H9 (cell line): ENCODE measurements around the gene MSI2. TPM values are rescaled to one million over a fixed set of nuclear protein-coding genes. Genes with fewer than 3 reads are reported as not detected.

ENCODE experiments used
- DNase-seq: peaks from one replicate; pipeline ENCODE4 v3.0.0-alpha.2; 2017
- H2AFZ ChIP-seq: one replicate; pipeline ENCODE4 v1.6.1; 2013; ENCODE audit warnings: mild to moderate bottlenecking, low read length, control low read depth, moderate library complexity
- H2AK5ac ChIP-seq: 2 replicates; pipeline ENCODE4 v1.6.1; 2013; ENCODE audit warnings: low read length, control low read depth, mixed read lengths; ENCODE audit not compliant: insufficient read length
- H2BK120ac ChIP-seq: one replicate; pipeline ENCODE4 v1.6.1; 2013; ENCODE audit warnings: low read depth, mild to moderate bottlenecking, low read length, control low read depth, inconsistent platforms; ENCODE audit not compliant: poor library complexity, severe bottlenecking
- H2BK12ac ChIP-seq: 2 replicates; pipeline ENCODE4 v1.6.1; 2013; ENCODE audit warnings: low read length, control low read depth, mixed read lengths, low read depth; ENCODE audit not compliant: insufficient read length
- H2BK15ac ChIP-seq: 2 replicates; pipeline ENCODE4 v1.6.1; 2013; ENCODE audit warnings: low read depth, low read length, control low read depth
- H2BK20ac ChIP-seq: one replicate; pipeline ENCODE4 v1.6.1; 2013; ENCODE audit warnings: low read depth, mild to moderate bottlenecking, low read length, control low read depth, inconsistent platforms; ENCODE audit not compliant: poor library complexity, severe bottlenecking
- H2BK5ac ChIP-seq: 2 replicates; pipeline ENCODE4 v1.6.1; 2013; ENCODE audit warnings: low read length, control low read depth, mixed read lengths; ENCODE audit not compliant: insufficient read length
- H3K14ac ChIP-seq: 2 replicates; pipeline ENCODE4 v1.6.1; 2013; ENCODE audit warnings: low read length, control low read depth; ENCODE audit not compliant: insufficient read depth
- H3K18ac ChIP-seq: 2 replicates; pipeline ENCODE4 v1.6.1; 2013; ENCODE audit warnings: low read depth, mild to moderate bottlenecking, mixed read lengths, low read length, control low read depth; ENCODE audit not compliant: insufficient read length
- H3K23ac ChIP-seq: 2 replicates; pipeline ENCODE4 v1.6.1; 2013; ENCODE audit warnings: low read length, control low read depth, mixed read lengths, low read depth; ENCODE audit not compliant: insufficient read length
- H3K23me2 ChIP-seq: 2 replicates; pipeline ENCODE4 v1.6.1; 2013; ENCODE audit warnings: low read depth, mild to moderate bottlenecking, mixed read lengths, low read length, control low read depth; ENCODE audit not compliant: insufficient read length, poor library complexity, severe bottlenecking
- H3K27ac ChIP-seq: 2 replicates; pipeline ENCODE4 v1.5.1; 2013; ENCODE audit warnings: low read length, control low read depth, mixed read lengths, low read depth; ENCODE audit not compliant: insufficient read length
- H3K27me3 ChIP-seq: 2 replicates; pipeline ENCODE4 v1.6.1; 2013; ENCODE audit warnings: low read length, control low read depth, inconsistent platforms; ENCODE audit not compliant: insufficient read depth
- H3K4ac ChIP-seq: 2 replicates; pipeline ENCODE4 v1.6.1; 2013; ENCODE audit warnings: low read depth, mild to moderate bottlenecking, control low read depth, inconsistent platforms, low read length, moderate library complexity
- H3K4me1 ChIP-seq: 2 replicates; pipeline ENCODE4 v1.6.1; 2013; ENCODE audit warnings: low read length, control low read depth, inconsistent platforms; ENCODE audit not compliant: insufficient read depth
- H3K4me2 ChIP-seq: 2 replicates; pipeline ENCODE4 v1.6.1; 2013; ENCODE audit warnings: low read length, control low read depth, mixed read lengths; ENCODE audit not compliant: insufficient read length, insufficient read depth
- H3K56ac ChIP-seq: 2 replicates; pipeline ENCODE4 v1.6.1; 2013; ENCODE audit warnings: low read depth, mild to moderate bottlenecking, mixed read lengths, low read length, control low read depth; ENCODE audit not compliant: insufficient read length
- H3K79me1 ChIP-seq: 2 replicates; pipeline ENCODE4 v1.6.1; 2013; ENCODE audit warnings: low read depth, mild to moderate bottlenecking, moderate library complexity, low read length, control low read depth, inconsistent platforms; ENCODE audit not compliant: insufficient read depth, poor library complexity, severe bottlenecking
- H3K79me2 ChIP-seq: 2 replicates; pipeline ENCODE4 v1.6.1; 2013; ENCODE audit warnings: low read length, control low read depth, inconsistent platforms; ENCODE audit not compliant: insufficient read depth
- H3K9ac ChIP-seq: 2 replicates; pipeline ENCODE4 v1.6.1; 2013; ENCODE audit warnings: low read length, control low read depth, mixed read lengths; ENCODE audit not compliant: insufficient read length; ENCODE audit errors: extremely low read depth
- H3K9me3 ChIP-seq: one replicate; pipeline ENCODE4 v1.6.1; 2013; ENCODE audit warnings: low read depth, low read length, inconsistent platforms; ENCODE audit not compliant: control insufficient read depth
- H3T11ph ChIP-seq: one replicate; pipeline ENCODE4 v1.6.1; 2013; ENCODE audit warnings: mild to moderate bottlenecking, low read length, control low read depth, inconsistent platforms
- H4K20me1 ChIP-seq: one replicate; pipeline ENCODE4 v1.6.1; 2013; ENCODE audit not compliant: control insufficient read depth, insufficient read length, insufficient read depth
- H4K5ac ChIP-seq: 2 replicates; pipeline ENCODE4 v1.6.1; 2013; ENCODE audit warnings: low read depth, mild to moderate bottlenecking, mixed read lengths, low read length, control low read depth; ENCODE audit not compliant: insufficient read length
- H4K8ac ChIP-seq: replicated peaks from 2 replicates; pipeline ENCODE4 v1.6.1; 2013; ENCODE audit warnings: low read length, control low read depth, mixed read lengths, low read depth; ENCODE audit not compliant: insufficient read length
- H4K91ac ChIP-seq: 2 replicates; pipeline ENCODE4 v1.6.1; 2013; ENCODE audit warnings: low read depth, mild to moderate bottlenecking, moderate library complexity, mixed read lengths, low read length, control low read depth; ENCODE audit not compliant: insufficient read length
- H3K27ac Mint-ChIP-seq, 3 experiments: 2 replicates in 2 of 3; 3 replicates in 1 of 3; pipeline ENCODE4 v1.8.0; 2020 to 2021; ENCODE audit warnings: mixed read lengths in 3 of 3, mild to moderate bottlenecking in 1 of 3, moderate library complexity in 1 of 3
- H3K27me3 Mint-ChIP-seq: 2 replicates; pipeline ENCODE4 v1.8.0; 2021; ENCODE audit warnings: low read depth, mild to moderate bottlenecking, moderate library complexity, mixed read lengths
- H3K36me3 Mint-ChIP-seq, 3 experiments: 2 replicates in 2 of 3; 3 replicates in 1 of 3; pipeline ENCODE4 v1.8.0; 2020 to 2021; ENCODE audit warnings: low read depth in 3 of 3, mixed read lengths in 3 of 3; ENCODE audit not compliant: insufficient read depth in 1 of 3
- H3K4me1 Mint-ChIP-seq, 2 experiments: 2 replicates each; pipeline ENCODE4 v1.8.0; 2020; ENCODE audit warnings: mixed read lengths in 2 of 2
- H3K4me3 Mint-ChIP-seq, 2 experiments: 2 replicates in 1 of 2; 3 replicates in 1 of 2; pipeline ENCODE4 v1.8.0; 2020 to 2021; ENCODE audit warnings: mild to moderate bottlenecking in 2 of 2, mixed read lengths in 2 of 2, moderate library complexity in 1 of 2
- H3K9me3 Mint-ChIP-seq, 2 experiments: 2 replicates in 1 of 2; 3 replicates in 1 of 2; pipeline ENCODE4 v1.8.0; 2020; ENCODE audit warnings: mild to moderate bottlenecking in 2 of 2, mixed read lengths in 2 of 2, moderate library complexity in 1 of 2
- WGBS: extraction: QIAGEN DNeasy Blood & Tissue Kit; methylation state at CpG from one replicate; pipeline ENCODE4 v1.1.7; 2013; ENCODE audit warnings: missing lambda C conversion rate, low lambda C conversion rate, mixed read lengths; ENCODE audit not compliant: insufficient read length; ENCODE audit errors: extremely low coverage; 5-methylcytosine and 5-hydroxymethylcytosine counted together
- total RNA-seq: library from RNA; stranded (reverse); gene quantifications from 2 replicates; pipeline ENCODE4 v1.2.1, GENCODE V29; 2021
- TF ChIP-seq, protein P1 (sequence below): fragments of 200-600 bp; sonication (generic); conservative IDR thresholded peaks from 3 replicates; pipeline ENCODE4 v1.8.0; 2021; ENCODE audit warnings: antibody characterized with exemption, mild to moderate bottlenecking

The MSI2 gene
- total RNA-seq, 1 experiment from 2014 or later, result 98.5 TPM

DNA sequence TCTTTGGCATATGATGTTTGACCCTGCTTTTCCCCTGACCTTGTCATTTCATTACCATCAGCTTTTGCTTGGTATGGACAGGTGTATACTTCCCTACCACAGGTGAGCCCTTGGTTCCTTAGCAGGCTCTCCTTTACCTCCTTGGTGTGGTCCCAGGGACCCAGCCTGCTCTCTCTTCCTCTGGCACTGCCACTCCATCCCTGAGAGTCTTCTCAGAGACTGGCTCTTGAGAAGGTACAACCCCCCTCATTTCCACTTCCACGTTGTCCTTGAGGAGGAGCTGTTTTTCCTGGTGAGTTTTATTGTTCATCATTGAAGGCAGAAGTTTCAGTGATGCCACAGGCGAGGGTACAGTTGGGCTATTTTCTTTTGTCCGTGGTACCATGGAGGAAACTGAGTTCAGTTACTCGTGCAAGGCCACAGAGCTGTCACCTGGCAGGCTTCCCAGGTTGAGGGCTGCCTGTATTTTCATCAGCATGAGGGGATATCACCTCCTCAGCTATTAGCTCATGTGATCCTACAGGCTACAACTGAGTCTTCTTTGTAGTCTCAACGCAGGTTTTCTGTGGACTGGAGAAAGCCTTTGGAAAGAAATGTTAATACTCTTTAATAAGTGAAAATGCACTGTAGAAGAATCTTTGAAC is 52.3 kb downstream of the MSI2 start:
- H3K23ac ChIP-seq, result no peak overlapping the region
- H2BK120ac ChIP-seq, result no peak overlapping the region
- H3K79me1 ChIP-seq, result no peaks in the 10 kb centered on the region
- H3K56ac ChIP-seq, result no peak overlapping the region
- no peak overlapping the region for H4K8ac ChIP-seq
- no CpG with 5 or more reads among the region's 5 CpGs for WGBS
- peak overlapping the region in 1 of 3 experiments; percentile 36; a peak in 1 of 7 replicates for H3K27ac Mint-ChIP-seq
- no peak overlapping the region for H3T11ph ChIP-seq
- H3K27me3 Mint-ChIP-seq, result no peaks in the 10 kb centered on the region
- H3K9ac ChIP-seq, result no peak overlapping the region
- no peaks in the 10 kb centered on the region for H4K20me1 ChIP-seq
- TF ChIP-seq, protein P1, sequence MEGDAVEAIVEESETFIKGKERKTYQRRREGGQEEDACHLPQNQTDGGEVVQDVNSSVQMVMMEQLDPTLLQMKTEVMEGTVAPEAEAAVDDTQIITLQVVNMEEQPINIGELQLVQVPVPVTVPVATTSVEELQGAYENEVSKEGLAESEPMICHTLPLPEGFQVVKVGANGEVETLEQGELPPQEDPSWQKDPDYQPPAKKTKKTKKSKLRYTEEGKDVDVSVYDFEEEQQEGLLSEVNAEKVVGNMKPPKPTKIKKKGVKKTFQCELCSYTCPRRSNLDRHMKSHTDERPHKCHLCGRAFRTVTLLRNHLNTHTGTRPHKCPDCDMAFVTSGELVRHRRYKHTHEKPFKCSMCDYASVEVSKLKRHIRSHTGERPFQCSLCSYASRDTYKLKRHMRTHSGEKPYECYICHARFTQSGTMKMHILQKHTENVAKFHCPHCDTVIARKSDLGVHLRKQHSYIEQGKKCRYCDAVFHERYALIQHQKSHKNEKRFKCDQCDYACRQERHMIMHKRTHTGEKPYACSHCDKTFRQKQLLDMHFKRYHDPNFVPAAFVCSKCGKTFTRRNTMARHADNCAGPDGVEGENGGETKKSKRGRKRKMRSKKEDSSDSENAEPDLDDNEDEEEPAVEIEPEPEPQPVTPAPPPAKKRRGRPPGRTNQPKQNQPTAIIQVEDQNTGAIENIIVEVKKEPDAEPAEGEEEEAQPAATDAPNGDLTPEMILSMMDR, result no peak
- no peak overlapping the region for H4K91ac ChIP-seq
- H2AK5ac ChIP-seq, result no peak overlapping the region
- H3K23me2 ChIP-seq, result peaks cover 3% of the 10 kb centered on the region
- no peak overlapping the region for H2BK15ac ChIP-seq
- peaks cover 57 to 63% of the 10 kb centered on the region in 2 experiments for H3K4me1 Mint-ChIP-seq
- no peaks in the 10 kb centered on the region for H3K9me3 Mint-ChIP-seq
- H2BK12ac ChIP-seq, result no peak overlapping the region
- no peak overlapping the region for H3K4me3 Mint-ChIP-seq
- H3K4me2 ChIP-seq, result no peak overlapping the region
- no peak overlapping the region for H4K5ac ChIP-seq
- H3K4ac ChIP-seq, result no peak overlapping the region
- H2AFZ ChIP-seq, result no peak overlapping the region
- H2BK20ac ChIP-seq, result no peak overlapping the region
- no peak overlapping the region for H3K14ac ChIP-seq
- no peaks in the 10 kb centered on the region for H3K79me2 ChIP-seq
- H3K36me3 Mint-ChIP-seq, result peaks cover 1 to 5% (median 4%) of the 10 kb centered on the region in 3 experiments; a peak in 3 of 7 replicates
- H3K4me1 ChIP-seq, result peaks cover 12% of the 10 kb centered on the region
- no peak overlapping the region for H3K27ac ChIP-seq
- H3K18ac ChIP-seq, result no peak overlapping the region
- H2BK5ac ChIP-seq, result no peak overlapping the region
- no peak for DNase-seq
- no peaks in the 10 kb centered on the region for H3K9me3 ChIP-seq
- no peaks in the 10 kb centered on the region for H3K27me3 ChIP-seq
